HuH-7 (cell line): ENCODE results near the gene ADAMTS2.

Experiments used
- DNase-seq: peaks from one replicate; pipeline ENCODE4 v3.0.0; 2011; ENCODE audit warnings: low spot score

Gene ADAMTS2

DNA sequence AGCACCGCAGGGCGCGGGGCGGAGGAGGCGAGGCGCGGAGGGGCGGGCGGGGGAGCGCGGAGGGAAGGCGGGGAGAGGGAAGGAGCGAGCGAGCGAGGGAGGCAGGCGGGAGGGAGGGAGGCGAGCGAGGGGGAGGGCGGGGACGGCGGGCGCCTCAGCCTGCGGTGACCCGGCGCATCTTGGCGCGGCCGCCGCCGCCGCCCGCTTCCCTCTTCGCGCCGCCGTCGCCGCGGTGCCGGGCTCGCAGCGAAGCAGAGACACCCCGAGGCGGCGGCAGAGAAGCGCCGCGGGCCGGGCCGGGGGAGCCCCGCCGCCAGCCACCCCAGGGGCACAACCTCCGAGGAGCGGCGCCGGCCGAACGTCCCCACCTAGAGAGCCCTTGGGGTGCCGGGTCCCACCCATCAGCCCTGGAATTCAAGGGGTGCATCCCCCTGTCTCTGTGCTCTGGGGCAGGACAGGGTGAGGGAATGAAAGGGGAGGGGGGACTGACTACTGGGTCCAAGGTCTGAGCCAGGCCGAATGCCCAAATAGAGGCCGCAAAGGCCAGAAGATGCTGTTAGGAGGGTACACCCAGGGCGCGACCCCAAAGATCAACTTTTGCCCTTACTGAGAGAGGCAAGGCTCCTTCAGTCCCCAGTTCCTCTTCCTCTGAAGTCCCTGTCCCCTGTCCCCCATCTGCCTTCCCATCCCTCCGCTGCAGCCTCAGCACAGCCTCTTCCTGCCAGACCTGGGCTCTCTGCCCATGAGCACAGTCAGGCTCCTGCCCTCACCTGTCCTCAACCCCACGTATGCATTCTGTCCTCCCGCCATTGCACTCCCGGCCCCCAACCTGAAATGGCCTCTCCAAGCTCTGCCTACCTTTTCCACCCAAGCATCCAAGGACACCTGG lies at the start of gene ADAMTS2:
Gene ADAMTS2 (minus strand): TSS at position 29 of the 889 bp plus-strand sequence. CDS start 133 bp downstream, outside the sequence.
- no peak for DNase-seq

DNA sequence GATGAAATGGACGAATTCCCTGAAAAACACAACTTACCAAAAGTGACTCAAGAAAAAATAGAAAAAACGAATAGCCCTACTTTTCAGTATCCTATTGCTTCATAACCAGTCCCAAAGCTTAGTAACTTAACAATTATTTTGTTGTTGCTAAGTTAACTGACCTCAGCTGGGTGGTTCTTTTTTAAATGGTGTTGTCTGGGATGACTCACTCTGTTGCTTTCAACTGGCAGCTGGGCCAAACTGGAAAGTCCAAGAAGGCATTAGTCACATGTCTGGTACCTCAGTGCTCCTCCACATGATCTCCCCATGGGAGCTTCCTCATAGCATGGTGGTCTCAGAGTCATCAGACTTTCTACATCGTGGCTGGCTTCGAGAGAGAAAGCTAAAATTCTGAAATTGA lies 47.8 kb upstream of the ADAMTS2 start:
- no peak for DNase-seq

DNA sequence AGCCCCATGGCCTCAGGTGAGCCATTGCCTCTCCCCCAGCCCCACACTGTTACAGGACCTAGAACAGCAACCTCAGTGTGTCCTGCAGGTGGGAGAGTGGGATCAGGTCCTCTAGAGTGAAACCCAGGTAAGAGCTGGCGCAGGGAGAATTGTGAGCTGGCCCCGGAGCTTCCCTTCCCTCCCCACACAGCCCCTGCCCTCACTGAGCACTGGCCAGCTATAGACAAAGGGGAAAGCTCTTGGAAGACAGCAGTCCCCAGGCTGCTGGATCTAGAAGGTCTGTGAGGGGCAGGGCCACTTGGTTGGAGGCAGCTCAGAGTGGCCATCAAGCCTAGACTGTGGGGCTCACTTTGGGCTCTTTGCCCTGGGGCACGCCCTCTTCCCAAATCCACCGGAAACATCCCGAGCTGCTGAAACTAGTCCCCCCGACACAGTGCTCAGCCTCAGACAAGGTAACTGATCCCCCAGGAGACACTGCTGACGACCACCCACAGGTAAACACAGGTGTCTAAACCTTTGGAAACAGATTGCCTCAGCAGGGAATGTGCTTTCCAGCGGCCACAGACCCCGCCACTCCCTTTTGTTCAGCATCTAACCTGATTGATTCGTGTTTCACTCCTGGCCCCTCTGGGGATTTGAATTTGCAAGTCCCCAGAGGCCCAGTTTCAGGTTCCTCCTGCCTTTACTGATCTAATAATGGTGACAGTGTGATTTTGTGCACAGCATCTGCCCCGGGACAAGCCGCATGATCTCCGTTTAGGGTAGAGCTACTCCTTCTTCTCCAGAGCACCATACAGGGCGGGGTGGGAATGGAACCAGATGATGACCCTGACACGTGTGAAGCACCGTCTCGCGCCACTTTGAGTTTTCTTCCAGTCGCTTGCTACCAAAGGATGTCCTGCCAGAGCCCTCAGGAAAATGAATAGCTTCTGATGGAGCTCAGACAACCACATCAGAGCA lies 42.2 kb upstream of the ADAMTS2 start:
- DNase-seq: no peak

DNA sequence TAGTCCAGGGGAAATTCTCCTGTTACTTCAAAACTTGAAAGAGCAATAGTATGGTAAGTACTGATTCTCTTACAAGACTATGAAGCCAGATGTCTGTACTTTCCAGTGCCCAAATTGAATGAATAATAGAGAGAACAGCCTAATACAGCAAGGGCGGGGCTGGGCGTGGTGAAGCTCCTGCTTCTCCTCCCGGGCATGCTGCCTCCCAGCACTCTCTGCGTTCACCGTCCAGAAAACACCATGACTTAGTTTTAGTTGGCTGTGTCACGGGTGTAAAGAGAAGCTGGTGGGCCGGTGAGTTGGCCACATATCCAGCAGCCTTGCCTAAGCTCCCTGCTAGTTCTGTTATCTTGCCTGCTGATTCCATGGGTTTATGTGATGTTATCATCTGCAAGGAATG lies 40.7 kb upstream of the ADAMTS2 start:
- no peak for DNase-seq

DNA sequence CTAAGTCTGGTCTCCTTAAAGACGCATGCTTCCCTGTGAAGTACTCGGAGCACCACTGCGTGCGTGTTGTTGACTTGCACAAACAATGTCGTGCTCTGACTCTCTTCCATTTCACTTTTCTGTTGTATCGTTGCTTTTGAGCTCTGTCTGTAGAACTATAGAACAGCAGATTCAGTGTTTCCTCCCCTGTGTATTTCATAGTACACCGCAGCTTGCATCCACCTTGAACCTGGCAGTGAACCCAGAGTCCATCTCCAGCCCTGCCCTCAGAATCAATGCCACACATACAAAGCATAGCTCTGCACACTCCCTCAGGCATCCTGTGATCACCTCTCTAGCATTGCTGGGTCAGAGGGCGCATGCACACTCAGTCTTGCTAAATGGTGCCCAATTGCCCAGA lies 37.2 kb upstream of the ADAMTS2 start:
- no peak for DNase-seq

DNA sequence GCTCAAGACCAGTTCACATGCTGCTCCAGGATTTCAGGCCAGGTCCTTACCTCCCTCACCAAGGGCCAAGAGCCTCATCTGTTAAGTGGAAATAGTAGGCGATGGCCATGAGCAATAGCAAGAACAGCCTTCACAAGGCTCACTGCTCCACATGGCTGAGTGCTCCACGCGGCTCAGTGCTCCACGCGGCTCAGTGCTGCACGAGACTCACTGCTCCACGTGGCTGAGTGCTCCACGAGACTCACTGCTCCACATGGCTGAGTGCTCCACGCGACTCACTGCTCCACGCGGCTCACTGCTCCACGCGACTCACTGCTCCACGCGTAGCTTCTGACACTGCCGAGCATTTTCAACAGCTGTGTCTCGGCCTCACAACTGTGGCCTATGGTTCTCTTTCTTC lies 36.4 kb upstream of the ADAMTS2 start:
- no peak for DNase-seq

DNA sequence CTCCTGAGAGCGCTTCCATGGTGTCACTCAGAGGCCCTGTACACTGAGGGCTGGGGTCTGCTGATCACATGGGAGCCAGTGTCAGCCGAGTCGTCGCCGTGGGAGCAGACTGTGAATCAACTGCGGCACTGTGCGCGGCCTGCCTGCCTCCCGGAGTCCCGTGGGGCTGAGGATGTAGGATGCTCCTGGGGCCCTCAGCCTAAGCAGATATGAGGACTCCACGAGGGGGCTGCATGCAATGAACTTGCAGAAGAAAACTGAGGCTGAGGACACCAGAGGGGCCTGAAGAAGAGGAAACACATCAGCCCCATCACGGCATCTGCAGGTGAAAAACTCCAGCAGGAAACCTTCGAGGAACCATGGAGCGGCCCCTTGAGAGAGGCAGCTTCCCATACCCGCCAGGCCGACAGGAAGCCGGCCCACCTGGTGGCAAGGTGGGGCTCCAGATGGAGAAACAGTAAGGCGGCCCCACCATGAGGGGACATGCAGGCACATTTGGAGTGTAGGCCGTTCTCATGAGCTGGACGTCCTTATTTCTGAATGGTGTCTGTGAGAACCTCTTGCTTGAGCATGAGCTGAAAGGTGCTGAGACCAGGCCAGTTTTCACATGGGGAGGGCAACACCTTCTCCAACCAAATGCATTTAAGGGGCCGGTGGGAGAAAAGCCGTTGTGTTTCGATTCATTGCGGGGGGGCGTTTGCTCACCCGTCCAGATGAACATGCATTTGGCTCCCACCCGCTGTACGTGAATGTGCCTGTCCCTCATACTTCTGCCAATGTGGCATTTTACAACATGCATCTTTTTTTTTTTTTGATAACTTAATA lies 35.2 kb upstream of the ADAMTS2 start:
- DNase-seq: no peak

- no peak for DNase-seq
Observed at GRCh38 chr5:179379321-179379890, 34.1 kb upstream of the ADAMTS2 start.

GRCh38 chr5:179378441-179379271 lies 33.4 kb upstream of the ADAMTS2 start:
- no peak for DNase-seq

DNA sequence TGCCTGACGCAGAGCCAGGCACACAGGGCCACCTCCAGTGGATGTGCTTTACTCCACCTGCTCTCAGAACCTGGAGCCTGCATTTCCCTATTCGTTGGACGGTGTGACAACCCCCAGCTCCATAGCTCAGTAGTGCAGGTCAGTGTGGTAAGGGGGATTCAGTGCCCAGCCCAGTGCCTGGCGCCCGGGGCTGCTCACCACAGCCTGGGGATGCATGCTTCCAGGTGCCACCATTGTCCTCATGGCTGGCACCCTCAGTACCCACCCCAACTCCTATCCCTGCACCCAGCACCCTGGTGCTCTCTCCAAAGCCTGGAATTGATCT lies 32.8 kb upstream of the ADAMTS2 start:
- no peak for DNase-seq

DNA sequence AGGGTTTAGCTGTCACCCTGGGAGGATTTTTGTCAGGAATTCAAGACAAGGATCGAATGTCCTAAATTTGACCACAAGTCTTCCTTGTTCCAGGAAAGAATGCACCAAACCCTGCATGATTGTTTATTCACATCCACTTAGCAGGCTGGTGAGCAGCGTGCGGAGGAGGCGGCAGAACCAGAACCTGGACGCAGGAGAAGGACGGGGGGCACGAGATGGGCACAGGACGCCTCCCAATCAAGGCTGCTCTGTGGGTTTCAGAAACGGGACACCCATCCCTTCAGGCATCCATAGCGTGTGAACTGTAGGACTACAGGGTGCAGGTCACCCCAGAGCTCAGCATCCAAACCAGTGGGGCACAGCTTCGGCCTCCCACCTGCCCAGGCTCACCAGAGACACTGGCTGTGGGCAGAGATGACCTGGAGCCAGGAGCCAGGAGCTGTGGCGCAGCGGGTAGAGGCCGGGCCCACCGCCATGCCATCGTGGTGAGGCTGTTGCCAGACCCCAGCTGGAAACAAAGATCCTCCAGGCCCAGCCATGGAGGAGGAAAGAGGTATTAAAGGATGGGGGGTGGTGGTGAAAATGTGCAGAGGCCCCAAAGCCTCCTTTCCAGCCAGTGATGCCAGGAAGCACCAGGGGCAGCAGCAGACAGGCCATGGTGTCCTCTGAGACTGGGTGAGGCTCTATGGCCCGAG lies 32.3 kb upstream of the ADAMTS2 start:
- DNase-seq: no peak

DNA sequence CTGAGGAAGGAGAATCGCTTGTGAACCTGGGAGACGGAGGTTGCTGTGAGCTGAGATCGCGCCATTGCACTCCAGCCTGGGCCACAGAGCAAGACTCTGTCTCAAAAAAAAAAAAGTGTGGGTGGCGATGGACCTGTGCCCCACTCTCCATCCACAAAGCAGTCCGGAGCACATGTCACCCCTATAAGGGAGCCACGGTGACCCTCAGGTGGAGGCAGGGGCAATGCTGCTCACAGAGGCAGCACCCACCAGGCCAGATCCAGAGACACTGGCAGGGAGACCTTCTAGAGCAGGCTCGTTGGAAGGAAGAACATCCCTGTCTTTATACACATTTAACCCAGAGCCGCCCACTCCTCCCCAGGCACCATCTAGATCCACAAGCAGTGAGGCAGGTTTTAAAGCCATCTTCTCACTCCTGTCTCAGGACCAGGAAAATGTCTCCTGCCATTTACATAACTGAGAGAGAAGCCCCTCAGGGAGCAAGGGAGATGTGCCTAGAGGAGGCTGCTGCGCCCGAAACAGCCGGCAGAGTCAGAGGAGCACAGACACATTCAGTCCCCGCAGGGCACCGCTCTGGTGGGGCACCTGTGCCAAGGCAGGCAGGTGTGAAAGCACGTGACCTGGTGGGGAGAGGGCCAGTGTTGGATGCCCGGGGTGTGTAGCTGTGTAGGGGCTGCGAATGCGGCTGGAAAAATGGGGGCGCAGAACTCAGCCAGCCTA lies 31.6 kb upstream of the ADAMTS2 start:
- DNase-seq: no peak

DNA sequence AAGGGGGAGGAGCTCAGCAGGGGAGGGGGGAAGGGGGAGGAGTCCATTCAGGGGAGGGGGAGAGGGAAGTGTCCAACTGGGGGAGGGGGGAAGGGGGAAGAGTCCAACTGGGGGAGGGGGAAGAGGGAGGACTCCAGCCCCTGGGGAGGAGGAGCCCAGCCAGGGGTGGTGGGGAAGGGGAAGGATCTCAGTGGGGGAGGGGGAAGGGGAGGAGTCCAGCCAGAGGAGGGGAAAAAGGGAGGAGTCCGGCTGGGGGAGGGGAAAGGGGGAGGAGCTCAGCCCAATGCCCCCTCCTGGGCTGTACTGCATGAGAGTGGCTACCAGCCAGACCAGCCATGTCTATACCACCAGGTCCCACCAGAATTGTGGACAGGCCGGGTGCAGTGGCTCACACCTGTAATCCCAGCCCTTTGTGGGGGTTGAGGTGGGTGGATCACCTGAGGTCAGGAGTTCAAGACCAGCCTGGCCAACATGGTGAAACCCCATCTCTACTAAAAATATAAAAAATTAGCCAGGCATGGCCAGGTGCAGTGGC lies 30.6 kb upstream of the ADAMTS2 start:
- DNase-seq: no peak

DNA sequence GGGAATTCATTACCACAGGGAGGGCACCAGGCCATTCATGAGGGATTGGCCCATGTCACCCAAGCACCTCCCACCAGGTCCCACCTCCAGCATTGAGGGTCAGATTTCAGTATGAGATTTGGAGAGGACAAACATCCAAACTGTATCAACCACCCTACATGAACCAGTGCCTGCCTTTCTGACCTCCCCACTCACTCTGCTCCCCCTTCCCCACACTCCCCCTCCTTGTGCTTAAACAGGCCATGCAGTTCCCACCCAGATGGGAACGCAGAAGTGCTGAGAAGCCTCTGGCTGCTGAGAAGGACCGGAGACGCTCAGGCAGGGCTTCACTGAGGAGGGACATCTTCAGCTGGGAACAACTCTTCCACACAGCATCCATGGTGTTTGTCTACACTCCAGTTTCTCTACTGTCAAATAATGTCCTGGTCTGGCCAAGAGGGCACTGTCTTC lies 30.0 kb upstream of the ADAMTS2 start:
- no peak for DNase-seq

DNA sequence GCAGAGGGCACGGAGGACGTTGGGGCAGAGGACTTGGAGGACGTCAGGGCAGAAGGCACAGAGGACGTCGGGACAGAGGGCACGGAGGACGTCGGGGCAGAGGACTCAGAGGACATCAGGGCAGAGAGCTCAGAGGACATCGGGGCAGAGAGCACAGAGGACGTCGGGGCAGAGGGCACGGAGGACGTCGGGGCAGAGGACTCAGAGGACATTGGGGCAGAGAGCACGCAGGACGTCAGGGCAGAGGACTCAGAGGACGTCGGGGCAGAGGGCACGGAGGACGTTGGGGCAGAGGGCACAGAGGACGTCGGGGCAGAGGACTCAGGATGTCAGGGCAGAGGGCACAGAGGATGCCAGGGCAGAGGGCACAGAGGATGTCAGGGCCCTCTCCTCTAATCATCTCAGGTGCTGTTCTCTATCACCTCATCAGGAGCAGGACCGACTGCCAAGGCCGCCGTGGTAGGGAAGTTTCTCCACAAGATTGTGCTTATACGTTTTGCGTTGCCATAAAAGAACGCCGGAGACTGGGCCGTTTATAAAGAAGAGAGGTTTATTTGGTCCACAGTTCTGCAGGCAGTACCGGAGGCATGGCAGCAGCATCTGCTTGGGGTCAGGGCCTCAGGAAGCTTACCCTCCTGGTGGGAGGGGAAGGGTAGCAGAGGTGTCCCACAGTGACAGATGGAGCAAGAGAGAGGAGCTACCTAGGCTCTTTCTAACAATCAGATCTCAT lies 29.4 kb upstream of the ADAMTS2 start:
- no peak for DNase-seq

GRCh38 chr5:179373961-179374505 lies 28.8 kb upstream of the ADAMTS2 start:
- DNase-seq: no peak

GRCh38 chr5:179373101-179373934 lies 28.1 kb upstream of the ADAMTS2 start:
- DNase-seq: no peak
